WTC11 (cell line): ENCODE data around the gene MSANTD1. TPM values are rescaled to one million over a fixed set of nuclear protein-coding genes. Genes with fewer than 3 reads are reported as not detected.

Source experiments
- ATAC-seq: fragments of 200-7000 bp; cut with Tn5 transposase; 2 replicates; pipeline ENCODE4 v1.10.0; 2021; ENCODE audit warnings: mild to moderate bottlenecking, moderate library complexity
- CTCF ChIA-PET: fragments of 300-600 bp; sonication (Branson Sonifier 250); formaldehyde crosslinking; loops from one replicate; lab custom pipeline; 2021; ENCODE audit warnings: antibody characterized with exemption; lab: Charles Lee
- POLR2A ChIA-PET: fragments of 350-600 bp; sonication (Branson Sonifier 250); formaldehyde crosslinking; loops from one replicate; lab custom pipeline; 2021; ENCODE audit warnings: antibody characterized with exemption; lab: Charles Lee
- DNase-seq: peaks from one replicate; pipeline ENCODE4 v3.0.0; 2021; ENCODE audit warnings: low spot score
- H3K27ac Mint-ChIP-seq: 2 replicates; pipeline ENCODE4 v1.8.0; 2021; ENCODE audit warnings: mixed read lengths
- H3K27me3 Mint-ChIP-seq: 2 replicates; pipeline ENCODE4 v1.8.0; 2021; ENCODE audit warnings: low read depth, mild to moderate bottlenecking, moderate library complexity, mixed read lengths
- H3K36me3 Mint-ChIP-seq: 2 replicates; pipeline ENCODE4 v1.8.0; 2021; ENCODE audit warnings: mixed read lengths
- H3K4me1 Mint-ChIP-seq: 2 replicates; pipeline ENCODE4 v1.8.0; 2022; ENCODE audit warnings: mixed read lengths
- H3K4me3 Mint-ChIP-seq: 2 replicates; pipeline ENCODE4 v1.8.0; 2021; ENCODE audit warnings: mild to moderate bottlenecking, moderate library complexity, mixed read lengths
- H3K9me3 Mint-ChIP-seq: 2 replicates; pipeline ENCODE4 v1.8.0; 2021; ENCODE audit warnings: mixed read lengths
- ATF1 ChIP-seq: sonication (generic); formaldehyde crosslinking; IDR thresholded peaks from 2 replicates; pipeline ENCODE4 v1.8.1; 2023; ENCODE audit warnings: mild to moderate bottlenecking, moderate library complexity, missing genetic modification reagents
- CTCF ChIP-seq: fragments of 200-600 bp; IDR thresholded peaks from 2 replicates; pipeline ENCODE4 v1.8.0; 2022; ENCODE audit warnings: antibody characterized with exemption
- E2F4 ChIP-seq: sonication (generic); formaldehyde crosslinking; IDR thresholded peaks from 2 replicates; pipeline ENCODE4 v1.8.1; 2022; ENCODE audit warnings: low read depth, mild to moderate bottlenecking, moderate library complexity, missing genetic modification reagents, borderline replicate concordance
- ELF4 ChIP-seq: sonication (generic); formaldehyde crosslinking; IDR thresholded peaks from 2 replicates; pipeline ENCODE4 v1.8.1; 2022; ENCODE audit warnings: low read depth, mild to moderate bottlenecking, moderate library complexity, missing genetic modification reagents
- FOXJ3 ChIP-seq: sonication (generic); formaldehyde crosslinking; IDR thresholded peaks from 2 replicates; pipeline ENCODE4 v1.9.0; 2021; ENCODE audit warnings: missing genetic modification reagents, mild to moderate bottlenecking, borderline replicate concordance
- FOXP1 ChIP-seq: sonication (generic); formaldehyde crosslinking; IDR thresholded peaks from 2 replicates; pipeline ENCODE4 v1.8.0; 2022; ENCODE audit warnings: missing genetic modification reagents, mild to moderate bottlenecking, moderate library complexity, borderline replicate concordance
- GABPB1 ChIP-seq: sonication (generic); formaldehyde crosslinking; IDR thresholded peaks from 2 replicates; pipeline ENCODE4 v1.8.1; 2023; ENCODE audit warnings: mild to moderate bottlenecking, missing genetic modification reagents
- MAX ChIP-seq: sonication (generic); formaldehyde crosslinking; IDR thresholded peaks from 2 replicates; pipeline ENCODE4 v1.8.0; 2022; ENCODE audit warnings: mild to moderate bottlenecking, missing genetic modification reagents
- MXD4 ChIP-seq: fragments of 250-450 bp; sonication (Bioruptor Pico); IDR thresholded peaks from 2 replicates; pipeline ENCODE4 v1.8.0; 2021; ENCODE audit warnings: mild to moderate bottlenecking, moderate library complexity, borderline replicate concordance
- MYBL2 ChIP-seq: sonication (generic); formaldehyde crosslinking; IDR thresholded peaks from 2 replicates; pipeline ENCODE4 v1.8.1; 2023; ENCODE audit warnings: mild to moderate bottlenecking, moderate library complexity, missing genetic modification reagents
- NFYB ChIP-seq: sonication (generic); formaldehyde crosslinking; conservative IDR thresholded peaks from 2 replicates; pipeline ENCODE4 v1.8.0; 2022; ENCODE audit warnings: low read depth, missing genetic modification reagents
- NR1H2 ChIP-seq: sonication (generic); formaldehyde crosslinking; IDR thresholded peaks from 2 replicates; pipeline ENCODE4 v1.9.0; 2021; ENCODE audit warnings: mild to moderate bottlenecking, moderate library complexity, missing genetic modification reagents
- OVOL2 ChIP-seq: fragments of 250-450 bp; sonication (Bioruptor Pico); IDR thresholded peaks from 2 replicates; pipeline ENCODE4 v1.9.0; 2021; ENCODE audit warnings: mild to moderate bottlenecking, borderline replicate concordance
- SMAD3 ChIP-seq: sonication (generic); formaldehyde crosslinking; IDR thresholded peaks from 2 replicates; pipeline ENCODE4 v1.8.0; 2022; ENCODE audit warnings: missing genetic modification reagents, mild to moderate bottlenecking, borderline replicate concordance
- ZBTB21 ChIP-seq: sonication (generic); formaldehyde crosslinking; IDR thresholded peaks from 2 replicates; pipeline ENCODE4 v1.8.1; 2023; ENCODE audit warnings: mild to moderate bottlenecking, missing genetic modification reagents, borderline replicate concordance
- ZBTB43 ChIP-seq: sonication (generic); formaldehyde crosslinking; IDR thresholded peaks from 2 replicates; pipeline ENCODE4 v1.8.1; 2023; ENCODE audit warnings: mild to moderate bottlenecking, missing genetic modification reagents
- ZNF317 ChIP-seq: sonication (generic); formaldehyde crosslinking; IDR thresholded peaks from 2 replicates; pipeline ENCODE4 v1.8.1; 2023; ENCODE audit warnings: low read depth, mild to moderate bottlenecking, moderate library complexity, missing genetic modification reagents, borderline replicate concordance
- total RNA-seq: library from RNA; stranded (reverse); gene quantifications from 3 replicates; pipeline ENCODE4 v1.2.3, GENCODE V29; 2021
- TF ChIP-seq, protein P1 (sequence below): sonication (generic); formaldehyde crosslinking; IDR thresholded peaks from 2 replicates; pipeline ENCODE4 v1.8.0; 2022; ENCODE audit warnings: mild to moderate bottlenecking, missing genetic modification reagents
- TF ChIP-seq, protein P2 (sequence below): fragments of 250-450 bp; sonication (Bioruptor Pico); IDR thresholded peaks from 2 replicates; pipeline ENCODE4 v1.9.0; 2021; ENCODE audit warnings: mild to moderate bottlenecking, borderline replicate concordance
- TF ChIP-seq, protein P3 (sequence below): sonication (generic); formaldehyde crosslinking; IDR thresholded peaks from 2 replicates; pipeline ENCODE4 v1.8.0; 2023; ENCODE audit warnings: missing genetic modification reagents

The MSANTD1 gene
- total RNA-seq, 1 experiment from 2014 or later: 0.98 TPM

- peaks cover 50% of the 10 kb centered on the region for H3K36me3 Mint-ChIP-seq
- POLR2A ChIA-PET: no interaction called here
- DNase-seq: no peak
Observed at GRCh38 chr4:3225071-3225850, 23.7 kb upstream of the MSANTD1 start.

More at GRCh38 chr4:3225071-3225850, 23.7 kb upstream of the MSANTD1 start:
- Mint-ChIP-seq H3K4me1 (no peaks in the 10 kb centered on the region), H3K27ac (no peak overlapping the region), H3K27me3 (no peaks in the 10 kb centered on the region), H3K9me3 (peaks cover 8% of the 10 kb centered on the region), H3K4me3 (no peak overlapping the region)
- CTCF ChIA-PET: interaction anchor here (1.5 to 2.3 kb wide), 2 partner anchors 94 to 99 kb away, joined by 4 to 9 read pairs; no protein-coding TSS in a partner anchor
- ATAC-seq: no peak
- TF ChIP-seq MXD4 (CRISPR knock-in tag) (no peak), NFYB (CRISPR knock-in tag) (no peak), E2F4 (CRISPR knock-in tag) (no peak), GABPB1 (CRISPR knock-in tag) (no peak), CTCF (no peak), FOXJ3 (no peak), MYBL2 (CRISPR knock-in tag) (no peak), ZBTB43 (CRISPR knock-in tag) (no peak), FOXP1 (no peak), SMAD3 (CRISPR knock-in tag) (no peak), NR1H2 (CRISPR knock-in tag) (no peak), ELF4 (no peak), ATF1 (CRISPR knock-in tag) (no peak), ZNF317 (CRISPR knock-in tag) (no peak), OVOL2 (CRISPR knock-in tag) (no peak), ZBTB21 (no peak), MAX (CRISPR knock-in tag) (no peak)
- TF ChIP-seq, protein P1, sequence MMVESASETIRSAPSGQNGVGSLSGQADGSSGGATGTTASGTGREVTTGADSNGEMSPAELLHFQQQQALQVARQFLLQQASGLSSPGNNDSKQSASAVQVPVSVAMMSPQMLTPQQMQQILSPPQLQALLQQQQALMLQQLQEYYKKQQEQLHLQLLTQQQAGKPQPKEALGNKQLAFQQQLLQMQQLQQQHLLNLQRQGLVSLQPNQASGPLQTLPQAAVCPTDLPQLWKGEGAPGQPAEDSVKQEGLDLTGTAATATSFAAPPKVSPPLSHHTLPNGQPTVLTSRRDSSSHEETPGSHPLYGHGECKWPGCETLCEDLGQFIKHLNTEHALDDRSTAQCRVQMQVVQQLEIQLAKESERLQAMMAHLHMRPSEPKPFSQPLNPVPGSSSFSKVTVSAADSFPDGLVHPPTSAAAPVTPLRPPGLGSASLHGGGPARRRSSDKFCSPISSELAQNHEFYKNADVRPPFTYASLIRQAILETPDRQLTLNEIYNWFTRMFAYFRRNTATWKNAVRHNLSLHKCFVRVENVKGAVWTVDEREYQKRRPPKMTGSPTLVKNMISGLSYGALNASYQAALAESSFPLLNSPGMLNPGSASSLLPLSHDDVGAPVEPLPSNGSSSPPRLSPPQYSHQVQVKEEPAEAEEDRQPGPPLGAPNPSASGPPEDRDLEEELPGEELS (CRISPR knock-in tag): no peak
- TF ChIP-seq, protein P2, sequence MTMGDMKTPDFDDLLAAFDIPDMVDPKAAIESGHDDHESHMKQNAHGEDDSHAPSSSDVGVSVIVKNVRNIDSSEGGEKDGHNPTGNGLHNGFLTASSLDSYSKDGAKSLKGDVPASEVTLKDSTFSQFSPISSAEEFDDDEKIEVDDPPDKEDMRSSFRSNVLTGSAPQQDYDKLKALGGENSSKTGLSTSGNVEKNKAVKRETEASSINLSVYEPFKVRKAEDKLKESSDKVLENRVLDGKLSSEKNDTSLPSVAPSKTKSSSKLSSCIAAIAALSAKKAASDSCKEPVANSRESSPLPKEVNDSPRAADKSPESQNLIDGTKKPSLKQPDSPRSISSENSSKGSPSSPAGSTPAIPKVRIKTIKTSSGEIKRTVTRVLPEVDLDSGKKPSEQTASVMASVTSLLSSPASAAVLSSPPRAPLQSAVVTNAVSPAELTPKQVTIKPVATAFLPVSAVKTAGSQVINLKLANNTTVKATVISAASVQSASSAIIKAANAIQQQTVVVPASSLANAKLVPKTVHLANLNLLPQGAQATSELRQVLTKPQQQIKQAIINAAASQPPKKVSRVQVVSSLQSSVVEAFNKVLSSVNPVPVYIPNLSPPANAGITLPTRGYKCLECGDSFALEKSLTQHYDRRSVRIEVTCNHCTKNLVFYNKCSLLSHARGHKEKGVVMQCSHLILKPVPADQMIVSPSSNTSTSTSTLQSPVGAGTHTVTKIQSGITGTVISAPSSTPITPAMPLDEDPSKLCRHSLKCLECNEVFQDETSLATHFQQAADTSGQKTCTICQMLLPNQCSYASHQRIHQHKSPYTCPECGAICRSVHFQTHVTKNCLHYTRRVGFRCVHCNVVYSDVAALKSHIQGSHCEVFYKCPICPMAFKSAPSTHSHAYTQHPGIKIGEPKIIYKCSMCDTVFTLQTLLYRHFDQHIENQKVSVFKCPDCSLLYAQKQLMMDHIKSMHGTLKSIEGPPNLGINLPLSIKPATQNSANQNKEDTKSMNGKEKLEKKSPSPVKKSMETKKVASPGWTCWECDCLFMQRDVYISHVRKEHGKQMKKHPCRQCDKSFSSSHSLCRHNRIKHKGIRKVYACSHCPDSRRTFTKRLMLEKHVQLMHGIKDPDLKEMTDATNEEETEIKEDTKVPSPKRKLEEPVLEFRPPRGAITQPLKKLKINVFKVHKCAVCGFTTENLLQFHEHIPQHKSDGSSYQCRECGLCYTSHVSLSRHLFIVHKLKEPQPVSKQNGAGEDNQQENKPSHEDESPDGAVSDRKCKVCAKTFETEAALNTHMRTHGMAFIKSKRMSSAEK (CRISPR knock-in tag): no peak
- TF ChIP-seq, protein P3, sequence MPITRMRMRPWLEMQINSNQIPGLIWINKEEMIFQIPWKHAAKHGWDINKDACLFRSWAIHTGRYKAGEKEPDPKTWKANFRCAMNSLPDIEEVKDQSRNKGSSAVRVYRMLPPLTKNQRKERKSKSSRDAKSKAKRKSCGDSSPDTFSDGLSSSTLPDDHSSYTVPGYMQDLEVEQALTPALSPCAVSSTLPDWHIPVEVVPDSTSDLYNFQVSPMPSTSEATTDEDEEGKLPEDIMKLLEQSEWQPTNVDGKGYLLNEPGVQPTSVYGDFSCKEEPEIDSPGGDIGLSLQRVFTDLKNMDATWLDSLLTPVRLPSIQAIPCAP (CRISPR knock-in tag): no peak
